GM21529 (cell line): ENCODE data around the gene CCDC175.

Source experiments
- ATAC-seq: cut with Tn5 transposase; IDR thresholded peaks from one replicate; pipeline ENCODE4 v1.9.1; 2021; ENCODE audit not compliant: unreplicated experiment

Gene CCDC175

DNA sequence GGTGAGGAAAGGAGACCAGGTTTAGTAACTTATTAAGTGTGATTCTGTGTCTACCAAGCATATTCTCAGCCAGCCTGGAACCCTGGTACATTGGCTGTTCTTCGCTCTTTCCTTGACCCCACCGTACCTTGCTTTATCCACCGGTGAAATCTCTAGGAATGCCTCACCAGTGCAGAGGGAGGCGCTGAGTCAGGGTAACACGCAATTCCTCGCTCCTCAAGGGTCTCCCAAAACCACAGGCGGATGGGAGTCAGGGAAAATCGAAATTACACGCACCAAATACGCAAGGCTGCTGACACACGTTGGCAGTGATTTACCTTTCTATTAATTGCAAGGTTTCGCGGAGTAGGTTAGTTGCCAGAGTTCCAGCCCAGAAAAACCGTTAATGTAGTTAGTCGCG lies 93.2 kb downstream of the CCDC175 start:
- ATAC-seq: no peak

DNA sequence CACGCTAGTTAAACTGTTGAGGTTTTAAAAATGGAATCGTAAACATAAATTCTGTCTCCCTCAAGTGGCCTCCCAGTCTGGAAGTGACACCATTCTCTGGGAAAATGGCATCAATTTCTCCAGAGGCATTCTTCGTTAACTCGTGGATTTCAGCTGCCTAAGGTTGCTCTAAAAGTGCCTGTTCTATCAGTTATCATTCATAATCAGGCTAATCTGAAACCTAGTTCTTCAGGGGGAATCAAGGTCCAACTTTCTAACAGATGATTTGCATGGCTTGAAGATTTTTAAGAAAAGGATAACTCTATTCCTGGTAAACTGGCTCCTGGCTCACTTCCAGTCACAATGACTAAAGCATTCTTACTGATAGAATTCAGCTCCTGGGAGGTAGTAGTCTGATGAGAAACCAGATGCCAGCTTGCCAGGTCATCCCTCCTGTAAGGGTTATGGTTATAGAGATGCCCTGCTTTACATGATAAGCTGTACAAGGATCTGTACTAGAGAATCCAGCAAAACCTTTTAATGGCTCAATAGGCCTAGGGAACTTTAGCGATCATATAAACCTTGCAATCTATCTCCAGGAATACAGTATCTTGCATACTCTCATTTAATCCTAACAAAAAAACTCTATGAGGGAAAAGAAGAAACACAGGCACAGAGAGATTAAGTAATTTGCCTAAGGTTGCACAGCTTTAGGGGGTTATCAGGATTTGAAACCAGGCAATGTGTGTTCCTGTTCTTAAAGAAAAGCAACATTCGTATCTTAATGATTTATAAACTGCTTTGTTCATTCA lies 93.9 kb downstream of the CCDC175 start:
- ATAC-seq: no peak

DNA sequence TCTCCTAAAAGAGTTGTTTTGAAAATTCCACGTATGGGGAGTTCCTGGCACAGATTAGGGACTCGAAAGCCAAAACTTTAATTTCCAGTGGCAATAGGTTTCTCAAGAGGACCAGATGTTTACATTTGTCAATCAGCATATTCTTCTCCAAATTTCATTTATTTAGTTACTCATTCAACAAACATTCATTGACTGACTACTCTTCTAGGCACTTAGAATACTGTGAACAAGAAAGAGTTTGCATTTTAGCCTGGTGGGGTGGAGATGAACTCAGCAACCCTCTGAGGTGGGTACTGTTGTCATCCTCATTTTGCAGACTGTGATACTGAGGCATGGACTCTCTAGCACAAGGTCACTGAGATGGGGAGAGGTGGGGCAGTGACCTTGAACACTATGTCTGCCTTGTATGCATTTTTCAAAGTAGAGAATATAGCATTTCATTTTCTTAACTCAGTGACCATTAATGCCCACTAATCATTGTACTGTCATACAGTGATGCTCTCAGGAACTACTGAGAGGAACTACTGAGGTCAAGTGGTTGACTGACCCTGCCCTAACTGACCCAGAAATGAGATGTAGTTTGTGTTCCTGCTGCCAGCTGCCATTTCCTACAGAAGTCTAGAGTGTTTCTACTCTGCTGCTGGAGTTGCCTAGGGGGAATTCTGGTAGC lies 94.6 kb downstream of the CCDC175 start:
- ATAC-seq: no peak

DNA sequence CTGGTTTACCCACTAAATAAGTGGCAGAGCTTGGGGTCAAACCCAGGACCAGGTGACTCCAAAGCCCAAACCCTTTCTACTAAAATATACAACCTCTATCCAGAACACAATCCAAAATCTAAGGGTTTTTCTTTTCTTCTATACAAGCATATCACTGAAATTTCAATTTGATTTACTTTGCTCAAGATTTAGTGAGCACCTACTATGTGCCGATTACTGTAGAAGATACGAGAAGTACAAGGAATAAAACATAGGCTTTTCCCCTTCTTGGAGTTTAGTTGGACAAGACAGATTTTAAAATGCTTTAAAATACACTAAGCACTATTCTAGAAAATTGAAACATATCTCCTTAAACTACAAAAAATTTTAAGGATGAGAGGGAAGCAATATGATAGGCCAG lies 95.2 kb downstream of the CCDC175 start:
- ATAC-seq: no peak

DNA sequence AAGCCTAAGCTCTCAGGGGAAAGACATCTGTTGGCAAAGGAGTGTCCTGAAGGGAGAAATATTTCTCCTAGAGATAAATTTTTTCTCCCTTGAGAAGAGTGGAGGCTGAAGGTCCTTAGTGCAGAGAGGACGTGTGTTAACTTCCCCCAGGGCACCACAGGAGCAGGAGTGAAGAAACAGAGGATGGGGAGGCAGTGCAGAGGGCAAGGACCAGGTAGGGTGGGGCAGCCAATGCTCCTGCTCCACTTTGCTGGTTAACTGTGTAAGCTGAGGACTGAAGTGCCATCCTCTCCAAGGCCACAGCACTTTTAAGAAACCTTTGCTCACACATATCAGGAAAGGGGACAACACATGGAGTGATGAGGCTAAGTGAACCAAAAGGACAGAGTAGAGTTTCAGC lies 96.4 kb downstream of the CCDC175 start:
- ATAC-seq: no peak

DNA sequence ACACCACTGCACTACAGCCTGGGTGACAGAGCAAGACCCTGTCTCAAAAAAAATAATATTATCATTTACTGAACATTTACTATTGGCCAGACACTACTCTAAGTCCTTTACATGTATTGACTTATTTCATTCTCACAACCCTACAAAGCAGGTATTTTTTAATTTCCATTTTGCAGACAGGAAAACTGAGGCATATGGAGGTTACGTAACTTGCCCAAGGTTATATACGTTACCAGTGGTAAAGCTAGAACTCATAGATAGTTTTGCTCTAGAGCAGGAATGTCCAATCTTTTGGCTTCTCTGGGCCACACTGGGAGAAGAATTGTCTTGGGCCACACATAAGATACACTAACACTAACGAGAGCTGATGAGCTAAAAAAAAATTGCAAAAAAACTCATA lies 98.1 kb downstream of the CCDC175 start:
- ATAC-seq: no peak

DNA sequence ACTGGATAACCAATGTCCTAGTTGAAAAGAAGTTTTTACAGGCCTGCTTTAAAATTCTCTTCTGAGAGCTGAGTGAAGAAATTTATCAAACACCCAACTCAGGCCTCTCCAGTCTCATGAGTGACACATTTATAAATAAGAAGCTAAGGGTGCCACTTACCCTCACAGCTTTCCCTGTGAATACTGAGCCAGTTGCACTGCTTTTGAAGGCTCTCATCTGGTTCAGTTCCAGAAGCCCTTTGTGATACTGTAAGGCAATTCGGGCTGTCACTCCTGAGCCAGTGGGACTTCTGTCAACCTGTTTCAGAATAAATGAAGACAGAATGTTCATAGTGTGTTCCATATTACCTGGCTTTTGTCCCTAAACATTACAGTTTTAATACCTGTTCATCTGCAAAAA lies 100.9 kb downstream of the CCDC175 start:
- ATAC-seq: no peak

DNA sequence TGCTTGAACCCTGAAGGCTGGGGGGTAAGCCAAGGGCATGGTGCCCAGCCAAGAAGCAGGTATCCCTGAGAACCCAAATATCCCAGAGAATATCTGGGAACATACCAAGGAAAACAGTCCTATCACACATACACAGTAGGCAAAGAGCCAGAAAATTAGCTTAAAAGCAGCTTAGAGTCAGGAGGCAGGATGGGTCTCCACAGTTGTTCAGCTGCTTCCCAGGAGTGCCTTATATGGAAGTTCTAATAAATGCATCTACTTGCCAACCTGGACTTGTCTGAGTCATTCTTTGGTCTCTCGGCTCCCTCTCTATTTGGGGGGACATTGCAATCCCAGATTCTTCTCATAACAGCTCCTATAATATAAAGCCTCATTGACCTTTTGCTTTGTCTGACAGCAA lies 102.4 kb downstream of the CCDC175 start:
- no peak for ATAC-seq

DNA sequence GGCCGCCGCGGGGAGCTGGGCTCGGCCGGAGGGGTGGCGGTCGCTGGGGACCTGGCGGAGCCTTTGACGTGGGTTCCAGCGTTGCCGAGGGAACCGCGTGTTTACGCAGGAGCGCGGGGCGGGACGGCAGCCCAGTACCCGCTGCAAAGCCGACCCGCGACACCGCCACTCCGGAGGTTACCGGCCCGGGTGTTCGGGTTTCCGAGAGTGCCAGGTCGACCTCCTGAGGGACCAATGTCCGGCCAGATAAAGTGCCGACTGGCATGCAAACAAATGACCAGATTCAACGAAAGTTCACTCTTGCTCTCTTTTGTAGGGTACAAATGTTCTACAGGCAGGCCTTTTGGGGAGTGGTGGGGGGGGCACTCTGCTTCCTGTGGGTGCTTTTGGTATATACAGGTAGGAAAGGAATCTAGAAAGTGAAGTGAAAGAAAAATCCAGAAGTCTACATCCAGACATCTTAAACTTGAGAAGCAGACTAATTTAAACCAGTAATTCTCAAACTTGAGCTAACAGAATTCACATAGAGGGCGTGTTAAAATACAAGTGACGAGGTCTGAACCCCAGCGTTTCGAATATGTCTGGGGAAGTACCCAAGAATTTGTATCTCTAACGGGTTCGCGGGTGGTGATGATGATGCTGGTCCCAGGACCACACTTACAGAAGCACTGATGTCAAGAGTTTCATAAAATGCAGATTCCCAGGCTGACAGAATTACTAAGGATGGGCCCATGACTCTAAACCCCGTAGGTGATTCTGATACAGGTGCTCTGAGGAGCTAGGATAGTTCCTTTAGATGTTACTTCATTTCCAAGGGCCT lies 111.1 kb downstream of the CCDC175 start, which contains the start of gene GPR135:
GPR135 (minus strand) TSS at position 65 of the 820 bp plus-strand sequence. CDS start 154 bp downstream, outside the sequence.
- ATAC-seq: peak; percentile 27

DNA sequence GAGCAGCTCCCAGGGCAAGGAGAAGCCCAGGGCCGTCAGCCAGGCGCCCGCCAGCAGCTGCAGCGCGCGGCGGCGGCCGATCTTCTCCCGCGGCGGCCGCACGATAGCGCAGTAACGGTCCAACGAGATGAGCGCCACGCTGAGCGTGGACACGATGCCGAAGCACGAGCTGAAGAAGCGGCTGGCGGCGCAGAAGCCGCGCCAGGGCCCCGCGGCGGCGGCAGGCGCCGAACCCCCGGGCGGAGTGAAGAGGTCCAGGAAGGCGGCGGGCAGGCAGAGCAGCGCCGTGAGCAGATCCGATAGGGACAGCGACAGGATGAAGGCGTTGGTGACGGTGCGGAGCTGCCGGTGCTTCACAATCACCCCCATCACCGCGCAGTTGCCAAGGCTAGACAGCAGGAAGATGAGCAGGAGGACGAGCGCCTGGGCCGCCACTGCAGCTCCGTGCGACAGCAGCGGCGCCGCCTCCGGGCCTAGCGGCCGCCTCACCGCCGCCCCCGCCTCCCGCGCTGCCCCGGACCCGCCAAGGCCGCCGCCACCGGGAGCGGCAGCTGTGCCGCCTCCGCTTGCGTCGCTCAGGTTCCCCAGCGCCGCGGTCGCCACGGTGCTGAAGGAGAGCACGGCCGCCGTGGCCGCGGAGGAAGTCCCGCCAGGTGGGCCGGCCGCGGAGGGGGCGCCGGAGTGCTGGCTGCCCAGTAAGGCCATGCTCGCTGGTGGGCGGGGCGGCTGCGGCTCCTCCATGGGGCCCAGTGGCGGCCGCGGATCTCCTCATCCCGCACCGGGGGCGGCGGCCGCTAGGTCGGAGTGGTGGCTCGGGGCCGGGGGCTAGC lies 111.9 kb downstream of the CCDC175 start:
- ATAC-seq: peak; percentile 65

DNA sequence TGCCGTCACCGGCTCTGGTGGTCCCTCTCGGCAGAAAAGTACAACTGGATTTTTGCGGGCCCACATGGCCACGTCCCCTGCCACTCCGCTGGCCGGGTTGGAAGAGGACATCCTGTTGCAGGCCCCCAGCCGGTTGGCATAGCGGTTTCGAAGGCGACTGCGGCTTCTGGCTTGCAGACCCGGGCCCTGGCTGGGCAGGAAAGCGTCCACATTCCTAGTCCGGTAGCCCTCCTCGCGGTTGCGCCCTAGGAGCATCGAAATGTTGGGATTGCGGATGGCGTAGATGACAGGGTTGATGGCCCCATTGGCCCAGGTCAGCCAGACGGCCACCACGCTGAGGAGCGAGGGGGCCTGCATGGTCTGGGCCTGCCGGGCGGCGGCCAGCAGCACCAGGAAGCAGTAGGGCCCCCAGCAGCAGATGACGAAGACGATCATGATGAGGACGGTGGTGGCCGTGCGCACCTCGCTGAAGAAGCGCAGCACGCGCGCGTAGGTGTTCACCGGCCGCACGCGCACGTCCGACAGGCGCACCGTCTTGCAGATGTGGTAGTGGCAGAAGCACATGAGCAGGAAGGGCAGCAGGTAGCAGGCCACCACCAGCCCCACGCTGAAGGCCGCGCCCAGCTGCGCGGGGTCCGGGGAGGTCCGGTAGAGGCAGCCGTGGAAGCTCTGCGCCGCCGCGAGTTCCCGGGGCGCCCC lies 112.7 kb downstream of the CCDC175 start:
- peak; percentile 30 for ATAC-seq

DNA sequence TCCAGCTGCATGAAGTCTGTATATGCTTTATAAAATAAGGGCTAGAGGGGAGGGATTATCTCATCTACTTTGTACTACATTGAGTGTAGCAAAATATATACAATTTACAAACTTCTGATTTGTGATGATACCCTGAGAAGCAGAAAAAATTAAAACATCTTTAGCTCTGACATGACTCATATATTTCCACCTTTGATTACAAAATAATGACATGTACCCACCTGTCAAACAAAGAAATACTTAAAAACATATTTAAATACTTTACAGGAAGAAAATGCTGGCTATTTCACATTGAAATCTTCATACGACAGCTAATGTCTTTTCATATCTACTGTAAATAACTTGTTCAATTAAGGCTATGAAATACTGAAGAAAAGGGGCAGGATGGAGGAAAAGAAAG lies 114.7 kb downstream of the CCDC175 start:
- no peak for ATAC-seq

DNA sequence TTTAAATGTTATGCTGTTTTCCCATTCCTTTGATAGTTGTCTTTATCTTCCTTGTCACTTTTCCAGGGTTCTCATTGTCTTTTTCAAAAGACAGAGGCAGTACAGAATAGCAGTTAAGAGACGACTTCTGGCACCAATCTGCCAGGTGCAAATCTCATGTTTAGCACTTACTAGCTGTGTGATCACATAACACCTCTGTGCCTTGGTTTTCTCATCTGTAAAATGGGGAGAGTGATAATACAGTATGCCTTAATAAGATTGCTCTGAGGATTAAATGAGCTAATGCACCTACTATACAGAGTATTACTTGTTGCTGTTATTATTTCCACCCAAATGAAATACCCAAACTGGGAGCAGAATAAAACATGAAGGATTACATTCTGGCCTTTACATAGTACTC lies 116.2 kb downstream of the CCDC175 start:
- no peak for ATAC-seq

DNA sequence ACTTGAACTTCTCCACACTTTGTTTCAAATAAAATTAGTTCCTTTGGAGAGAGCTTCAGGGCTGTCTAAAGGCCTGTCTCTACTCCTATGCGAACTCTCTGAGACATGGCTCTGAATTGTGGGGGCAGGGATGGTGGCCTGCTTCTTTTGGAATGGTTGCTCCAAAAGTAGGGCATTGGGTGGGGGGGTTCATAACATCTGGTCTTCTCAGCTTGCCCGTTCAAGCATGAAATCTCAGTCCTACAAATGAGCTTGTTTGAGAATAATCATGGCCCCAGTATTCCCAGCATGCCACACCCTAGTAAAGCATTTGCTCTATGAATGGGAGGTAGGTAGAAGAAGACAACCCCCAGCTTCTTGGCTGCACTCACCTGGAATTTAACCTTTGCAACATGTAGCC lies 118.1 kb downstream of the CCDC175 start:
- ATAC-seq: no peak

DNA sequence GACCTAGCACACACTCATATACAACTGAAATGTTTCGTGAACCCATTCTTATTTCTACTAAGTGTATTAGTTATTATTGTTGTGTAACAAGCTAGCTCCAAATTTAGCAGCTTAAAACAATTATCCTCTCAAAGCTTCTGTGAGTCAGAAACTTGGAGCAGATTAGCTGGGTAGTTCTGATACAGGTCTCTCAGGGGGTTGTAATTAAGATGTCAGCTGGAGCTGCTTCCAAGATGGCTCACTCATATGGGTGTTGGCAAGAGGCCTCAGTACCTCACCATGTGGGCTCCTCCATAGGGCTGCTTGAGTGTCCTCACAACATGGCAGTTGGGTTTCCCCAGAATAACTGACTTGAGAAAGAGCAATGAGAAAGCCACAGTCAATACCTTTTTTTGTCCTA lies 121.2 kb downstream of the CCDC175 start:
- ATAC-seq: no peak
